Fibroblast of lung (primary cell): Measurements from ENCODE around the gene SORCS3. TPM values are rescaled to one million over a fixed set of nuclear protein-coding genes. Genes with fewer than 3 reads are reported as not detected.

Experiments
- DNase-seq, 2 donors: peaks; one replicate each; pipeline versions ENCODE4 v3.0.0 to v3.0.0-alpha.2; 2010; ENCODE audit warnings: low read depth in 2 of 2
- H2AFZ ChIP-seq: 2 replicates; pipeline ENCODE4 v1.5.1; 2012; ENCODE audit warnings: low read length, control low read depth, inconsistent platforms
- H3K27ac ChIP-seq: 2 replicates; pipeline ENCODE4 v1.5.1; 2011; ENCODE audit warnings: low read length, control low read depth; ENCODE audit not compliant: insufficient read depth
- H3K27me3 ChIP-seq: 2 replicates; pipeline ENCODE4 v1.5.1; 2011; ENCODE audit warnings: mild to moderate bottlenecking, low read length; ENCODE audit not compliant: control insufficient read depth, insufficient read depth
- H3K36me3 ChIP-seq: 2 replicates; pipeline ENCODE4 v1.5.1; 2011; ENCODE audit warnings: low read length; ENCODE audit not compliant: control insufficient read depth, insufficient read depth
- H3K4me1 ChIP-seq: 2 replicates; pipeline ENCODE4 v1.5.1; 2011; ENCODE audit warnings: low read length; ENCODE audit not compliant: control insufficient read depth, insufficient read depth; ENCODE audit errors: extremely low read depth
- H3K4me2 ChIP-seq: 2 replicates; pipeline ENCODE4 v1.5.1; 2011; ENCODE audit warnings: low read length, control low read depth; ENCODE audit not compliant: insufficient read depth; ENCODE audit errors: extremely low read depth
- H3K4me3 ChIP-seq, 4 experiments: fragments of 200-600 bp in 1 of 4; sonication (generic) in 1 of 4; replicated peaks in 1 of 4; 2 replicates each; pipeline ENCODE4 v1.5.1; 2011 to 2016; ENCODE audit warnings: low read length in 4 of 4, low read depth in 3 of 4, mild to moderate bottlenecking in 3 of 4, control low read depth in 2 of 4, inconsistent platforms in 1 of 4, mixed read lengths in 1 of 4; ENCODE audit not compliant: insufficient read depth in 1 of 4; ENCODE audit errors: control extremely low read depth in 1 of 4
- H3K79me2 ChIP-seq: 2 replicates; pipeline ENCODE4 v1.5.1; 2012; ENCODE audit warnings: mild to moderate bottlenecking, low read length, inconsistent platforms; ENCODE audit not compliant: control insufficient read depth, insufficient read depth
- H3K9ac ChIP-seq: 2 replicates; pipeline ENCODE4 v1.5.1; 2011; ENCODE audit warnings: mild to moderate bottlenecking, low read length, control low read depth; ENCODE audit not compliant: insufficient read depth
- H3K9me3 ChIP-seq: 2 replicates; pipeline ENCODE4 v1.5.1; 2012; ENCODE audit warnings: low read depth, low read length; ENCODE audit not compliant: control insufficient read depth, insufficient read depth
- H4K20me1 ChIP-seq: 2 replicates; pipeline ENCODE4 v1.5.1; 2011; ENCODE audit warnings: low read length; ENCODE audit not compliant: control insufficient read depth, insufficient read depth; ENCODE audit errors: extremely low read depth
- EZH2 ChIP-seq: IDR thresholded peaks from 2 replicates; pipeline ENCODE4 v1.5.1; 2012; ENCODE audit warnings: low read length, control low read depth, mild to moderate bottlenecking; ENCODE audit errors: missing control alignments
- polyA plus RNA-seq, 2 donors: library from polyadenylated mRNA; depleted of rRNA in 1 of 2; stranded (reverse) in 1 of 2; unstranded in 1 of 2; fragments of >200 nt; gene quantifications; 2 replicates each; pipeline ENCODE4 v1.2.1, GENCODE V29; 2011 to 2012; ENCODE audit warnings: missing spikeins in 1 of 2
- total RNA-seq: library from RNA; depleted of rRNA; stranded (reverse); fragments of >200 nt; gene quantifications from 2 replicates; pipeline ENCODE4 v1.2.1, GENCODE V29; 2014
- TF ChIP-seq, protein P1 (sequence below), 2 donors: IDR thresholded peaks in 1 of 2; conservative IDR thresholded peaks in 1 of 2; 1 replicate in 1 of 2; 2 replicates in 1 of 2; pipeline ENCODE4 v1.5.1; 2011 to 2012; ENCODE audit warnings: low read length in 2 of 2, control low read depth in 1 of 2, inconsistent platforms in 1 of 2, low read depth in 1 of 2, mild to moderate bottlenecking in 1 of 2

The SORCS3 gene
- total and polyA plus RNA-seq, 2 donors (not counting 1 experiment from before 2014, with no cell fraction given): not detected

DNA sequence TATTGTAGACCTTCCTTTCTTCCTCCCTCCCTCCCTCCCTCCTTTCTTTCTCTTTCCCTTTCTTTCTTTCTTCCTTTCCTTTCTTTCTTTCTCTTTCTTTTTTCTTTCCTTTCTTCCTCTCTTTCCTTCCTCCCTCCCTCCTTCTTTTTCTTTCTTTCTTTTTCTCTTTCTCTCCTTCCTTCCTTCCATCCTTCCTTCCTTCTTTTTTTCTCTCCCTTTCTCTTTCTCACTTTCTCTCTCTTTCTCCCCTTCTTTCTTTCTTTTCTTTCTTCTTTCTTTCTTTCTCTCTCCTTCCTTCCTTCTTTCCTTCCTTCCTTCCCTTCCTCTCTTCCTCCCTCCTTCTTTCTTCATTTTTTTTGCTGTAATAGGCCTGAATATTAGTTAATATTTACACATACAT is 638.0 kb downstream of the SORCS3 start:
- Histone ChIP-seq H3K9ac (no peak overlapping the region), H3K9me3 (no peaks in the 10 kb centered on the region), H3K36me3 (no peaks in the 10 kb centered on the region), H3K4me2 (no peak overlapping the region), H3K27ac (no peak overlapping the region), H3K79me2 (no peaks in the 10 kb centered on the region), H3K4me3 (no peak overlapping the region), H3K27me3 (no peaks in the 10 kb centered on the region), H4K20me1 (no peaks in the 10 kb centered on the region), H2AFZ (no peak overlapping the region), H3K4me1 (no peaks in the 10 kb centered on the region)
- DNase-seq: no peak
- TF ChIP-seq, protein P1, sequence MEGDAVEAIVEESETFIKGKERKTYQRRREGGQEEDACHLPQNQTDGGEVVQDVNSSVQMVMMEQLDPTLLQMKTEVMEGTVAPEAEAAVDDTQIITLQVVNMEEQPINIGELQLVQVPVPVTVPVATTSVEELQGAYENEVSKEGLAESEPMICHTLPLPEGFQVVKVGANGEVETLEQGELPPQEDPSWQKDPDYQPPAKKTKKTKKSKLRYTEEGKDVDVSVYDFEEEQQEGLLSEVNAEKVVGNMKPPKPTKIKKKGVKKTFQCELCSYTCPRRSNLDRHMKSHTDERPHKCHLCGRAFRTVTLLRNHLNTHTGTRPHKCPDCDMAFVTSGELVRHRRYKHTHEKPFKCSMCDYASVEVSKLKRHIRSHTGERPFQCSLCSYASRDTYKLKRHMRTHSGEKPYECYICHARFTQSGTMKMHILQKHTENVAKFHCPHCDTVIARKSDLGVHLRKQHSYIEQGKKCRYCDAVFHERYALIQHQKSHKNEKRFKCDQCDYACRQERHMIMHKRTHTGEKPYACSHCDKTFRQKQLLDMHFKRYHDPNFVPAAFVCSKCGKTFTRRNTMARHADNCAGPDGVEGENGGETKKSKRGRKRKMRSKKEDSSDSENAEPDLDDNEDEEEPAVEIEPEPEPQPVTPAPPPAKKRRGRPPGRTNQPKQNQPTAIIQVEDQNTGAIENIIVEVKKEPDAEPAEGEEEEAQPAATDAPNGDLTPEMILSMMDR (conservative IDR thresholded peaks at IDR 0.05 in 1 of 2, IDR thresholded peaks at IDR 0.05 in 1 of 2; ENCODE audit: low read depth in 1 of 2, low read length in 2 of 2): no peak
- no peak for TF ChIP-seq EZH2

DNA sequence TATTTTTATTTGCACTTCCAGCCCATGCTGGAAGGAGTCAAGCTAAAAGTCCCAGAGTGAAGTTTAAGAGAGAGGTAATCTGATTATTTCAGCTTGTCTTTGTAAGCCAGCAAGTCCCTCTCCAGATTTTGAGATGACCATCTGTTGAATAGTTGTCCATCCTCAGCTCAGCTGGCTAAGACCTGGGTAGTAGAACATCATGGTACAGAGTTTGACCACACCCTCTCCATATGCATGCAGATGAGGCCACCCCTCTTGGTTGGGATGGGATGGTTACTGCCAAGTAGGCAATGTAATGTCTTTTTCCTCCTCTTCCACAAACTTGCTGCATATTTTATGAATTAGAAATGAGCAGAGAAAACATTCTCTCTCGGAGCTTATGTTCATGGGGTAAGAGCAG is 639.8 kb downstream of the SORCS3 start:
- H3K9ac ChIP-seq: no peak overlapping the region
- TF ChIP-seq, protein P1 (conservative IDR thresholded peaks at IDR 0.05 in 1 of 2, IDR thresholded peaks at IDR 0.05 in 1 of 2; ENCODE audit: low read depth in 1 of 2, low read length in 2 of 2): no peak
- TF ChIP-seq EZH2: no peak
- no peaks in the 10 kb centered on the region for H3K4me1 ChIP-seq
- H3K4me3 ChIP-seq: no peak overlapping the region
- H3K36me3 ChIP-seq: no peaks in the 10 kb centered on the region
- H4K20me1 ChIP-seq: no peaks in the 10 kb centered on the region
- no peak for DNase-seq
- no peak overlapping the region for H3K4me2 ChIP-seq
- H3K27ac ChIP-seq: no peak overlapping the region
- H3K79me2 ChIP-seq: no peaks in the 10 kb centered on the region
- no peak overlapping the region for H2AFZ ChIP-seq
- no peaks in the 10 kb centered on the region for H3K27me3 ChIP-seq
- no peaks in the 10 kb centered on the region for H3K9me3 ChIP-seq

DNA sequence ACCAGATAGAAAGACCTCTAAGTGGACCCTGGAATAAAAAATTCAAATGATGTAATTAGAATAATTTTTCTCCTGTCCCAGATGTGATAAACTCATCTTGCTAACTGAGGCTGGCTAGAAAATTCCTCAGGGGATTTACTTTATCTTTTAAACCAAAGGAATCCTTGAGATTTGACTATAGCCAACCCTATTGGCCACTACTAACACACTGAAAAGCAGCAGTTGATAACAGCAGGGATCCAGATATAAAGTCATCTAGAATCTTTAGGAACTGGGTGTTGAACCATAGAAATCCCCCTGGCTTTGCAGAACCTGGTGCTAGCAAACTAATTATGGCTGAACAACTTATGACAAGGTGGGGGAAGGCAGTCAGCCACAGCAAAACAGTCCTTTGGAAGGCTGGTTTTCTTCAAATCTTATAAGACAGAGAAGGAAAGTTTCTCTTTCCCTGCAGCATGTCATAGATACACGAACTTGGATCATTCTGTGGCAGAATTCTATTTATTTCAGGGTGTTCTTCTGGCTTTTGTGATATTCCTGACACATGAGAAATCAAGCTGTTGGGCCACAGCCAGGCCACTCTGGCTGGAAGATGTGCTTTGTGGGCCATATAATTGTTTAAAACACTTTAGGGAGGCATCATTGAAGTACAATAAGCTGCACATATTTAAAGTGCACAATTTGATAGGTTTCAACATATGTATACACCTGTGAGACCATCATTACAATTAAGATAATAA is 643.6 kb downstream of the SORCS3 start:
- Histone ChIP-seq H3K4me2 (no peak overlapping the region), H3K27me3 (no peaks in the 10 kb centered on the region), H3K79me2 (no peaks in the 10 kb centered on the region), H3K27ac (no peak overlapping the region), H3K36me3 (no peaks in the 10 kb centered on the region), H4K20me1 (no peaks in the 10 kb centered on the region), H3K4me3 (no peak overlapping the region), H2AFZ (no peak overlapping the region), H3K4me1 (no peaks in the 10 kb centered on the region), H3K9ac (no peak overlapping the region), H3K9me3 (no peaks in the 10 kb centered on the region)
- peak in 1 of 2 donors; percentile 2 for DNase-seq
- TF ChIP-seq, protein P1 (conservative IDR thresholded peaks at IDR 0.05 in 1 of 2, IDR thresholded peaks at IDR 0.05 in 1 of 2; ENCODE audit: low read depth in 1 of 2, low read length in 2 of 2): no peak
- TF ChIP-seq EZH2: no peak
